ENCODE results near the gene MRPL21. TPM values are rescaled to one million over a fixed set of nuclear protein-coding genes. Genes with fewer than 3 reads are reported as not detected.
"Not testable (repeated sequence)": the region's sequence is repeated elsewhere in the genome, so short reads cannot be mapped to it uniquely, and the experiment has no call there.

Gene MRPL21
- total RNA-seq, 1 experiment from 2014 or later: 59.6 TPM

DNA sequence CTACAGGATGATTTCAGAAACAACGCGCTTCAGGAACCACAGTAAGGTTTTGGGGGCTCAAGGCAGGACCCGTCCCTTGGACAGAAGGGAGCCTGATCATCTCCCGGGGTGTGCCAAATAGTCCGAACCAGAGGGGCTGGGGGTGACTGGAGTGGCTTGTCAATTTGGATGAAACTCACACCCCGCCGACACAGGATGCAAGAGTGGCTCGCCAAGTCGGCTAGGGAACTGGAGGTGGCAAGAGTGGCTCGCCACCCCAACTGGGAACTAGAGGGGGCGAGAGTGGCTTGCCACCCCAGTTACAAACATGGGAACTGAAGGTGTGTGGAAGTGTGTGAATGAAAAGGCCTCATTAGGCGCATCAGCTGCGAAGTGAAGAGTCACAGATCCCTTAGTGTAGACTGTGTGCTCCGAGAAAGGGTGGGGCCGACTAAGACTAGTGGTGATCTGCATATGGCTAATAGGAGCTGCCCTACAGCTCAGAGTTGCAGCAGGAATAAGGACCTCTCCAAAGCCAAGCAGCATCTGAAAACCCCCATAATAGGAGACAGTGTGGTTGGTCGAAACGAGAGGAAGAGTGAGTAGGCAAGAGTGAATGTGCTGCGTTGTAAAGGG, 35.3 kb downstream of the MRPL21 start:
- DNase-seq (ENCODE audit: low read depth): no peak

GRCh38 chr11:68867066-68867465, 36.6 kb downstream of the MRPL21 start:
- no peak for DNase-seq (ENCODE audit: low read depth)

DNA sequence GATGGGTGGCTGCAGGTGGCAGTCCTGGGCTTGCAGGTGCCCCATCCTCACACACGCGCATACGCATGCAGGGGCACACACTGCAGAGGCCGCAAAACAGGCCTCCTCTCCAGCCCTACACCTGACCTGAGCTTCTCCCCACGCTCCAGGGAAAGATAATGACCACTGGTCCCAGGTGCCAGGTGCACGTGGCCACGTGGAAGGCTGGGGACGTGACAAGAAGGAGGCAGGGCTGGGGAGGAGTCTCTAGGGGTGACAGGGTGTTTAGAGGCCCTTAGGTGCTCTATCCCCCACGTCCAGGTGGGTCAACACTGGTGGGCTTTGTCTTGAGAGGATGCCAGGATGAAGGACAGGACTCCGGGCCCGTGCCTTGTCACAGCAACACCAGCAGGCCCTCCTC, 38.4 kb downstream of the MRPL21 start:
- DNase-seq (ENCODE audit: low read depth): no peak

GRCh38 chr11:68863553-68864265, 39.9 kb downstream of the MRPL21 start:
- no peak for DNase-seq (ENCODE audit: low read depth)

DNA sequence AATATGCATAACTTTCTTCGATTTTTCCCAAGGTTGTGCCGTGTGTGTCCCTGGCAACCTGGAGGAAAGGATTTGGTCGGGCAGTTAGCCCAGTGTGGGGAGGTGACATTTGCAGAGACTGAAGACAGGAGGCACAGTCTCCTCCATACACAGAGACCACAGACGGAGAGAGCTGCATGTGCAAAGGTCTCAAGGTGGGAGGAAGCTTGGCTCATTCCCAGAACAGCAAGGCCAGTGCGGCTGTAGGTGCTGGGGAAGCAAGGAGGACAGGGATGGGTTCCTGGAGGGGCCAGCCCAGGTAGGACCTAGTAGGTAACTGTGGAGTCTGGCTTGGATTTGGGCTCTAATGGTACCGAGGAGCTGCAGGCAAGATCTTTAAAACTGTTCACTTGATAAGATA, 41.2 kb downstream of the MRPL21 start:
- DNase-seq (ENCODE audit: low read depth): no peak

GRCh38 chr11:68859123-68859522, 44.5 kb downstream of the MRPL21 start:
- DNase-seq (ENCODE audit: low read depth): no peak

DNA sequence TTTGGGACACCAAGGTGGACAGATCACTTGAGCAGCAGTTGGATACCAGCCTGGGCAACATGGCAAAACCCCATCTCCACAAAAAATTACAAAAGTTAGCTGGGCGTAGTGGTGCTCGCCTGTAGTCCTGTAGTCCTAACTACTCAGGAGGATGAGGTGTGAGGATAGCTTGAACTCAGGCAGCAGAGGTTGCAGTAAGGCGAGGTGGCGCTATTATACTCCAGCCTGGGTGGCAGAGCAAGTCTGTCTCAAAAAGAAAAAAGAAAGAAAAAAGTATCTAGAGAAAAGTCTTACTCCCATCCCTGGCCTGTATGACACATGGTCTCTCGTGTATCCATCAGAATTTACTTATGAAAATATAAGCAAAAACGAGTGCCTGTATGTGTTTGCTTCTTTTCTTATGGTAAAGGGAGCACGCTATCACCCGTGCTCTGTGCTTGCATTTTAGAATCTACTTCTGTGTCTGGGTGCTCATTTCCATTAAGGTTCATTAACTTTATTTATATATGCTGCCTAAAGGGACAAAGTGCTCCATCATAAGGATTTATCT, 46.5 kb downstream of the MRPL21 start:
- DNase-seq (ENCODE audit: low read depth): no peak

DNA sequence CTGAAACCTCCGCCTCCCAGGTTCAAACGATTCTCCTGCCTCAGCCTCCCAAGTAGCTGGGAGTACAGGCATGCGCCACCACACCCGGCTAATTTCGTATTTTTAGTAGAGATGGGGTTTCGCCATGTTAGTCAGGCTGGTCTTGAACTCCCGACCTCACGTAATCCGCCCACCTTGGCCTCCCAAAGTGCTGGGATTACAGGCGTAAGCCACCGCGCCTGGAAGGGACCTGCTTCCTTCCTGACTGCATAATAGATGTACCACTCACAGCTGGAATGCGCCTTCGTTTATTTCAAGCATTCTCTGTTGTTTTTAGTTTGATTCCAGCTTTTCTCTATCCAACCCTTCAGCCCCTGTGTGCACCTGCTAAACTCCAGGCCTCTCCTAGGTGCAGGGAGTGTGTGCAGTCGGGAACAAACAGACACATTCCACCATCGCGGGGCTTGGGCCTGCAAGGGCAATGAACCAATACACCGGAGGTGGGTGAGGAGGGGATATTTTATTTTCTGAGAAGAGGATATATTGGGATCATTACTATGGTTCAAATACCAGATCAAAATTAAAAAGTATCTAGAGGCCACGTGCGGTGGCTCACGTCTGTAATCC, 47.1 kb downstream of the MRPL21 start:
- DNase-seq (ENCODE audit: low read depth): not testable (repeated sequence)

DNA sequence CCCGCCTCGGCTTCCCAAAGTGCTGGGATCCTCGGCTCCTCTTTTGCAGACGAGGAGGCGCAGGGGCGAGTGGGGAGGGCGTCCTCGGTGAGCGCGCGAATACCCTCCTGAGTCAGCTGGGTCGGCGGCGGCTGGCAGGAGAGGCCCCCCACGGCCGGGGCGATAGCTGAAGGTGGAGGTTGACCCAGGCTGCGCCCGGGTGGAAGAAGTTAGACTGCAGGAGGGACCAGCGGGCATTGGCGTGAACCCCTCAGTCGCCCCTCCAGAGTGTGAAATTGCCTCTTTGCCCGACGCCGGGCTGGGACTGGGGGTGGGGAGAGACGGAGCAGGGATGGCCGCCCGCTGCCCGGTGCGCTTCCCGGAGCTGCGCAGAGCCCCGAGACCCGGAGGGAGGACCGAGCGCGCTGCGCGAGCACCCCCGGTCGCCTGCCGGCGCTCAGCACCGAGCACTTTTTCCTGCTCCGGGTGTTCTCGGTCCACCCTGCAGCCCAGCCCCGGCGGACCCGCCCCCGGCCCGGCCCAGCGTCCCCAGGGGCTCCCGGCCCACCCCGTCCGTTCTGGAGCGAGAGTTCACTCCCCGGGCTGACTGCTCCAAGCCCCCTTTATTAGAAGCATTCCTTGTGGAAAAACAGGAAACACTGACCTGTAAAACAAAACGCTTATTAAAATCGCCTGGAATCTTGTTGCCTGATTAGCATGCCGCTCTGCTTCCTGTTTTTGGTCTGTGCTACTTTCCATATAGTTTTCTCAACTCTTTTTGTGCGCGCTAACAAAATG, 48.2 kb downstream of the MRPL21 start:
- peak; percentile 57 for DNase-seq (ENCODE audit: low read depth)

DNA sequence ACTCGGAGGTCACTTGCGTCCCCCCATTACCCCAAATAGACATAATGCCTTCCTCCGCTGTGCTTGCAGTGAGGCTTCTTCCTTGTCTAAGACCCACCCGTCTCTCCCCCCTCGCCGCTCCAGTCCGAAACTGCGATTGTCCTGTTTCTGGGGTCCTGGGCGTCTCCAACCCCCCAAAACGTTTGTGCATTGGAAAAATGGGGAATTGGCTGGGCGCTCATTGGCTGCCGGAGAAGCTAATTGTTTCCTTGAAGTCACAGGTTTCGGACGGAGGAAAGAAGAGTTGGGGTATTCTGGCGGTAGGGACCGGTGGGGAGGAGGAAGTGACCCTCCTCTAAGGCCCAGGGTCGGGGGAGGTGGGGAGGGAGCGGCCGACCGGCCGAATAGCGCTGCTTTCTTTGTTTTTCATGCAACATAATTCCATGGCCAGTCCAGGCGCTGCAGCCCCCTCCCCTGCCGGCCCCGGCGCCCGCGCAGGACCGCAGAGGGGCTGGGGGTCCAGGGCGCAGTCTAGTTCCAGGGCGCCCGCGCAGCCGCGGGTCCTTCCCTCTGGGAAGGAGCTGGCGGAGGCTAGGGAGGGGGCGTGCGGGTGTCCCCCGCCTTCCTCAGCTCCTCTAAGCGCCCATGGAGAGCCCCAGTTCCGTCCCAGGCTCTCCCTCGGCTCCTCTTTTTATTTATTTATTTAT, 49.2 kb downstream of the MRPL21 start:
- no peak for DNase-seq (ENCODE audit: low read depth)

GRCh38 chr11:68852628-68853027, 51.0 kb downstream of the MRPL21 start:
- no peak for DNase-seq (ENCODE audit: low read depth)

DNA sequence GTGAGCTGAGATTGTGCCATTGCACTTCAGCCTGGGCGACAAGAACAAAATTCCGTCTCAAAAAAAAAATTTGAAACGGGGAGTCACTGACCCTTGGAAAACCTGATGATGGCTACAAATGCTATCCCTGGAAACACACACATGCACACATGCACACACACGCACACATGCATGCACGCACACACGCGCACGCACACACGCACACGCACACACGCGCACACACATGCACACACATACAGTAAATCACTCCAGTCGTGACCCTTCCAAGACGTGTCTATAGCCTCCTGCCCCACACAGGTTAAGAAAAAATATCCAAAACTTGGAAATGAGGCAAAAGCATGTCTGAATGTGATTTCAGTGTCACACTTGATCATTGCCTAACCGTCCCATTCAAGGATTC, 55.2 kb downstream of the MRPL21 start:
- no peak for DNase-seq (ENCODE audit: low read depth)

GRCh38 chr11:68847395-68847794, 56.2 kb downstream of the MRPL21 start:
- no peak for DNase-seq (ENCODE audit: low read depth)

DNA sequence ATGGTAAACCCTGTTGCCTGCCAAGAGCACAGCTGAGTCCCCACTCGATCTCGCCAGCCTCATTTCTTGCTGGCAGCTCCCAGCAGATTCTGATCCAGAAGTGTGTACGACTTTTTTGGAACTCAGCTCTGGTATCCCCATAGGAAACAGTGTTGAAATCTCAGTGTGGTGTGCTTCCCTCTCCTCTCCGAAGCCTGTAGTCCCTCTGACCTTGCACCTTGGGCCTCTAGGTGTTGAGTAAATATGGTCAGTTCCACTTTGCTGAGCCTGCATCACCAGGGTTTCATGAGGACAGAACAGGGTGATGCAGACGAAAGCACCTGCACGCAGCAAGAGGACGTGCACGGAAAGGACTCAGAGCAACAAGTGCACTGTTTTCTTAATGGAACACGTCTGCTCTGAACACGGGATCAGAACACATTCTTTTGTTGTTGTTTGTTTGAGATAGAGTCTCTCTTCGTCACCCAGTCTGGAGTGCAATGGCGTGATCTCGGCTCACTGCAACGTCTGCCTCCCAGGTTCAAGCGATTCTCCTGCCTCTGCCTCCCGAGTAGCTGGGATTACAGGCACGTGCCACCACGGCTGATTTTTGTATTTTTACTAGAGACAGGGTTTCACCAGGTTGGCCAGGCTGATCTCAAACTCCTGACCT, 58.2 kb downstream of the MRPL21 start:
- no peak for DNase-seq (ENCODE audit: low read depth)

- DNase-seq (ENCODE audit: low read depth): no peak
Observed at GRCh38 chr11:68844801-68845200, 58.8 kb downstream of the MRPL21 start.

DNA sequence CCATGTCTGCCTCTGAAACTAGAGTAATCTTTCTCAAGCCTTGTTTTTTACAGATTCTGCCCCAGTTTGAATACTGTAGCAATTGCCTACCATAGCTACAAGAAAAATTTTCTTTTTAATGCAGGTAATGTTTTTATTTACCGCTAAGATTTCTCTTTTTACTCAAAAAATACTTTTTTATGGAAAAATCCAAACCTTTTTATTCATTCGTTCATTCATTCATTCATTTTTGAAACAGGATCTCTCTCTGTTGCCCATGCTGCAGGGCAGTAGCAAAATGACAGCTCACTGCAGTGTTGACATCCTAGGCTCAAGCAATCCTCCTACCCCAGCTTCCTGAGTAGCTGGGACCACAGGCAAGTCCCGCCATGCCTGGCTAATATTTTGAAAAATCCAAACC, 59.3 kb downstream of the MRPL21 start:
- no peak for DNase-seq (ENCODE audit: low read depth)

GRCh38 chr11:68843703-68844312, 59.8 kb downstream of the MRPL21 start:
- DNase-seq (ENCODE audit: low read depth): peak; percentile 84

DNA sequence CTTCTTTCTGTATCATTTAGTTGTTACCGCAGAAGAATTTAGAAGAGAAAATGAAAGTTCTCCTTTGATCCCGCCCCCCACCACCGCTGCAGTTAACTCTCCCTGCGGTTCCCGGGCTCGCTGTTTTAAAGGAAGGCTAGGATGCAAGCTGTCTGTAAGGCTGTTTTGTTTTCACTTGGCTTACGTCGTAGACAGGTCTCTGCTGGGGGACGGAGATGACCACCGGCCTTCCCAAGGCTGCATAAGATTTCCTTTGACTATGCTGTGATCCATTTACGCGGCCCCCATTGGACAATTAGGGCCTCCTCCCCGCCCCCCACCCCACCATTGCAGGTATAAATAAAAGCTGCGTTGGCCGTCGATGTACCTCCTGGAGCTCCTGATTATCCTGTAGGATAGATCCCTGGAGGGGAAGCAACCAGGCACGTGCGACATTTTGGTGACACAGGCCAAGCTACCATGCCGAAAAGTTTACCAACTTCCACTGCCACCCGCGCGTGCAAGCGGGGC, 60.5 kb downstream of the MRPL21 start:
- peak; percentile 78 for DNase-seq (ENCODE audit: low read depth)

DNA sequence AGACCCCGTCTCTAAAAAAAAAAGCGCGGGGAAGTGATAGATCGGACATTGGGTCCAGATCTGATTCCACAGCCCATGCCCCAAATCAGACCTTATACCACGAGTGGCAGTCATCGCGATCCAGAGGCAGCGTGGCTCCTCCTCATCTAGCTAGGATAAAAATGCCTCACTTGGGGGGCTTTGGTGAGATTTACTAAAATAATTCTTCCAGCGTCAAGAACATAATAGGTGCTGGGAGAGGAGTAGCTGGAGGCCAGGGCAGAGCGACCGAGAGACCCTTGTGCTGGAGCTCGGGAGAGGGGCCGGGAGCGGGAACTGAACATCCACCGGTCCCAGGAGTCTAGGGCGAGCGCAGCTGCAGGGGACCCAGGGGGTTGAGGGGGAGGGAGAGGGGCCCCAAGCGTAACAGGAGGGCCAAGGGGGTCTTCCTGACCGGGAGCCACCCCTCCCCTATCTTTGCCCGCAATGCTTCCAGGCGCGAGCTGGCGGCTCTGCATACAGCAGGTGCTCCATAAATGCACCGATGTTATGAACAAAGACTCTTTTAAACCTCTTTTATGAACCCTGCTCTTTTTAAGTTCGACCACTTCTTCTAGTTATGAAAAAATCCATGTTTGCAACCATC, 61.1 kb downstream of the MRPL21 start:
- no peak for DNase-seq (ENCODE audit: low read depth)
